HepG2 (cell line): ENCODE measurements around the gene TM4SF5. TPM values are rescaled to one million over a fixed set of nuclear protein-coding genes. Genes with fewer than 3 reads are reported as not detected.

Experiments used
- ARNT ChIP-seq: fragments of 450-650 bp; IDR thresholded peaks from 2 replicates; pipeline ENCODE4 v1.6.1; 2017
- CERS6 ChIP-seq: sonication (generic); formaldehyde crosslinking; IDR thresholded peaks from 2 replicates; pipeline ENCODE4 v1.5.0; 2020; ENCODE audit warnings: missing genetic modification reagents
- CREB1 ChIP-seq, 2 experiments: fragments of 450-650 bp in 1 of 2; IDR thresholded peaks; 2 replicates each; pipeline ENCODE4 v1.6.1; 2016 to 2017; ENCODE audit warnings: control low read depth in 1 of 2, mild to moderate bottlenecking in 1 of 2, missing compliant biosample characterization in 1 of 2, missing genetic modification characterization in 1 of 2
- GMEB1 ChIP-seq: sonication (generic); formaldehyde crosslinking; IDR thresholded peaks from 2 replicates; pipeline ENCODE4 v1.5.1; 2020; ENCODE audit warnings: missing genetic modification reagents, mild to moderate bottlenecking, borderline replicate concordance
- LBX2 ChIP-seq: sonication (generic); formaldehyde crosslinking; IDR thresholded peaks from 2 replicates; pipeline ENCODE4 v1.5.0; 2020; ENCODE audit warnings: missing genetic modification reagents, mild to moderate bottlenecking, borderline replicate concordance
- NFATC3 ChIP-seq: sonication (generic); formaldehyde crosslinking; IDR thresholded peaks from 2 replicates; pipeline ENCODE4 v1.5.1; 2020; ENCODE audit warnings: mild to moderate bottlenecking, missing genetic modification reagents
- POLR2AphosphoS5 ChIP-seq: IDR thresholded peaks from 2 replicates; pipeline ENCODE4 v1.6.1; 2012; ENCODE audit warnings: low read depth, low read length
- RXRB ChIP-seq: IDR thresholded peaks from 2 replicates; pipeline ENCODE4 v1.6.1; 2016; ENCODE audit warnings: borderline replicate concordance, missing genetic modification reagents, missing compliant biosample characterization
- TEAD2 ChIP-seq: sonication (generic); formaldehyde crosslinking; IDR thresholded peaks from 2 replicates; pipeline ENCODE4 v1.9.0; 2021; ENCODE audit warnings: missing genetic modification reagents
- TFAP4 ChIP-seq: sonication (generic); IDR thresholded peaks from 2 replicates; pipeline ENCODE4 v1.6.1; 2016; ENCODE audit warnings: low read depth, borderline replicate concordance
- UBTF ChIP-seq: sonication (generic); formaldehyde crosslinking; IDR thresholded peaks from 2 replicates; pipeline ENCODE4 v1.4.0; 2020; ENCODE audit warnings: mild to moderate bottlenecking, missing genetic modification reagents
- ZBTB2 ChIP-seq: sonication (generic); formaldehyde crosslinking; IDR thresholded peaks from 2 replicates; pipeline ENCODE4 v1.8.0; 2022; ENCODE audit warnings: low read depth, missing genetic modification reagents
- ZNF263 ChIP-seq: sonication (generic); formaldehyde crosslinking; IDR thresholded peaks from 2 replicates; pipeline ENCODE4 v1.4.0; 2020; ENCODE audit warnings: missing genetic modification reagents
- ZNF562 ChIP-seq: sonication (generic); formaldehyde crosslinking; IDR thresholded peaks from 2 replicates; pipeline ENCODE4 v1.8.0; 2022; ENCODE audit warnings: missing genetic modification reagents, borderline replicate concordance
- ZNF574 ChIP-seq: sonication (generic); formaldehyde crosslinking; IDR thresholded peaks from 2 replicates; pipeline ENCODE4 v1.4.0; 2020; ENCODE audit warnings: missing genetic modification reagents
- ZNF737 ChIP-seq: sonication (generic); formaldehyde crosslinking; IDR thresholded peaks from 2 replicates; pipeline ENCODE4 v1.5.0; 2020; ENCODE audit warnings: missing genetic modification reagents, mild to moderate bottlenecking, borderline replicate concordance
- ZNF816 ChIP-seq: sonication (generic); formaldehyde crosslinking; IDR thresholded peaks from 2 replicates; pipeline ENCODE4 v1.8.0; 2022; ENCODE audit warnings: missing genetic modification reagents, mild to moderate bottlenecking, borderline replicate concordance
- polyA plus RNA-seq, 8 experiments: library from polyadenylated mRNA; depleted of rRNA in 3 of 8; stranded (reverse) in 7 of 8; unstranded in 1 of 8; fragments of >200 nt; fragmentation: Illumina TruSeq in 4 of 8; extraction: Trizol in 4 of 8; gene quantifications; 2 replicates each; pipeline versions ENCODE4 v1.2.1 to v1.2.3, GENCODE V29; 2011 to 2016; ENCODE audit warnings: low read depth in 4 of 8, missing spikeins in 1 of 8, mixed read lengths in 1 of 8; ENCODE audit not compliant: insufficient read depth in 1 of 8
- total RNA-seq, 5 experiments: library from RNA; depleted of rRNA; stranded (reverse); fragments of >200 nt; fragmentation: Illumina TruSeq; extraction: Trizol; gene quantifications; 2 replicates each; pipeline ENCODE4 v1.2.3, GENCODE V29; 2016; ENCODE audit warnings: low read depth in 1 of 5

TM4SF5 gene
- total and polyA plus RNA-seq, 2 of the 13 experiments (the other 11 are each of a cell fraction or from before 2014, with no cell fraction given): 30.1 to 126 TPM

- TF ChIP-seq GMEB1 (CRISPR knock-in tag): no peak
- TF ChIP-seq NFATC3 (CRISPR knock-in tag): no peak
- no peak for TF ChIP-seq CREB1 (IDR thresholded peaks at IDR 0.05)
- TF ChIP-seq CREB1 (CRISPR knock-in tag; IDR thresholded peaks at IDR 0.05): no peak
- no peak for TF ChIP-seq ZNF816 (CRISPR knock-in tag)
- TF ChIP-seq UBTF (CRISPR knock-in tag): peak; percentile 57; the same call in 1 of the 2 replicates
- TF ChIP-seq TFAP4: no peak
- no peak for TF ChIP-seq CERS6 (CRISPR knock-in tag)
- TF ChIP-seq RXRB: no peak
- TF ChIP-seq LBX2 (CRISPR knock-in tag): no peak
- peak; percentile 86 for TF ChIP-seq ZBTB2 (CRISPR knock-in tag)
- TF ChIP-seq ZNF737: no peak
- TF ChIP-seq TEAD2 (CRISPR knock-in tag): no peak
- TF ChIP-seq ZNF562: no peak
- no peak for TF ChIP-seq ZNF263
- TF ChIP-seq POLR2AphosphoS5: peak; percentile 48
- no peak for TF ChIP-seq ARNT
- TF ChIP-seq ZNF574 (CRISPR knock-in tag): no peak
Measured at GRCh38 chr17:4806777-4807604, 35.3 kb downstream of the TM4SF5 start, which contains the start of gene PLD2 (continued).
